Measurements from ENCODE around the gene NPTN.
"Not testable (repeated sequence)": the region's sequence is repeated elsewhere in the genome, so short reads cannot be mapped to it uniquely, and the experiment has no call there.

Gene NPTN

GRCh38 chr15:73582851-73583379, 50.3 kb downstream of the NPTN start:
- no peak overlapping the region for H3K27ac ChIP-seq
- no peak overlapping the region for H3K4me3 ChIP-seq (ENCODE audit: low read depth, low read length)
- no peaks in the 10 kb centered on the region for H3K27me3 ChIP-seq (replicated peaks)
- peaks cover 37% of the 10 kb centered on the region for H3K36me3 ChIP-seq (replicated peaks)
- no peak for DNase-seq
- TF ChIP-seq, protein P1, sequence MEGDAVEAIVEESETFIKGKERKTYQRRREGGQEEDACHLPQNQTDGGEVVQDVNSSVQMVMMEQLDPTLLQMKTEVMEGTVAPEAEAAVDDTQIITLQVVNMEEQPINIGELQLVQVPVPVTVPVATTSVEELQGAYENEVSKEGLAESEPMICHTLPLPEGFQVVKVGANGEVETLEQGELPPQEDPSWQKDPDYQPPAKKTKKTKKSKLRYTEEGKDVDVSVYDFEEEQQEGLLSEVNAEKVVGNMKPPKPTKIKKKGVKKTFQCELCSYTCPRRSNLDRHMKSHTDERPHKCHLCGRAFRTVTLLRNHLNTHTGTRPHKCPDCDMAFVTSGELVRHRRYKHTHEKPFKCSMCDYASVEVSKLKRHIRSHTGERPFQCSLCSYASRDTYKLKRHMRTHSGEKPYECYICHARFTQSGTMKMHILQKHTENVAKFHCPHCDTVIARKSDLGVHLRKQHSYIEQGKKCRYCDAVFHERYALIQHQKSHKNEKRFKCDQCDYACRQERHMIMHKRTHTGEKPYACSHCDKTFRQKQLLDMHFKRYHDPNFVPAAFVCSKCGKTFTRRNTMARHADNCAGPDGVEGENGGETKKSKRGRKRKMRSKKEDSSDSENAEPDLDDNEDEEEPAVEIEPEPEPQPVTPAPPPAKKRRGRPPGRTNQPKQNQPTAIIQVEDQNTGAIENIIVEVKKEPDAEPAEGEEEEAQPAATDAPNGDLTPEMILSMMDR (IDR thresholded peaks at IDR 0.05; ENCODE audit: low read depth, low read length, missing control alignments): no peak
- in situ Hi-C loops (cut with HindIII; ENCODE audit: low pct_ligation_motif_present, low sequenced_read_pairs): no loop called here

- Histone ChIP-seq H3K36me3 (replicated peaks) (peaks cover 19% of the 10 kb centered on the region), H3K4me3 (ENCODE audit: low read depth, low read length) (no peak overlapping the region), H3K27me3 (replicated peaks) (no peaks in the 10 kb centered on the region), H3K27ac (no peak overlapping the region)
- in situ Hi-C loops (cut with HindIII; ENCODE audit: low pct_ligation_motif_present, low sequenced_read_pairs): no loop called here
- DNase-seq: no peak
- TF ChIP-seq, protein P1 (IDR thresholded peaks at IDR 0.05; ENCODE audit: low read depth, low read length, missing control alignments): no peak
Measured at GRCh38 chr15:73578026-73578425, 55.2 kb downstream of the NPTN start.

DNA sequence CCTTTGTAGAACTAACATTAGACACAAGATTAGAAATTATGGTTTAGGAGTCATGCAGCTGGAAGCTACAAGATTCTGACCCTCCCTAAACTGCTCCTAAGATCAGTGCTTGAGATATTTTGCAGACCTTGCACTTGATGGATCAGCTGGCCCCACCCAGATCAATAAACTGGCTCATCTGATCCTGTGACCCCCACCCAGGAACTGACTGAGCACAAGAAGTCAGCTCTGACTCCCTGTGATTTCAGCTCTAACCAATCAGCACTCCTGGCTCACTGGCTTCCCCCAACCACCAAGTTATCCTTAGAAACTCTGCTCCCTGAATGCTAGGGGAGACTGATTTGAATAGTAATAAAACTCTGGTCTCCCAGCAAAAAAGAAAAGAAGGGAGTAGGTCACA, 55.6 kb downstream of the NPTN start:
- H3K27me3 ChIP-seq (replicated peaks); H3K27ac ChIP-seq; H3K4me3 ChIP-seq (ENCODE audit: low read depth, low read length); DNase-seq; in situ Hi-C loops (cut with HindIII; ENCODE audit: low pct_ligation_motif_present, low sequenced_read_pairs): not testable (repeated sequence)
- H3K36me3 ChIP-seq (replicated peaks): peaks cover 19% of the 10 kb centered on the region

- peaks cover 16% of the 10 kb centered on the region for H3K36me3 ChIP-seq (replicated peaks)
Measured at GRCh38 chr15:73575636-73576247, 57.4 kb downstream of the NPTN start.

GRCh38 chr15:73573572-73573971, 59.6 kb downstream of the NPTN start:
- Histone ChIP-seq H3K36me3 (replicated peaks) (peaks cover 34% of the 10 kb centered on the region), H3K27me3 (replicated peaks) (no peaks in the 10 kb centered on the region)

More at GRCh38 chr15:73575636-73576247, 57.4 kb downstream of the NPTN start:
- H3K27ac ChIP-seq: no peak overlapping the region
- in situ Hi-C loops (cut with HindIII; ENCODE audit: low pct_ligation_motif_present, low sequenced_read_pairs): no loop called here
- TF ChIP-seq, protein P1 (IDR thresholded peaks at IDR 0.05; ENCODE audit: low read depth, low read length, missing control alignments): no peak
- no peaks in the 10 kb centered on the region for H3K27me3 ChIP-seq (replicated peaks)
- no peak for DNase-seq
- no peak overlapping the region for H3K4me3 ChIP-seq (ENCODE audit: low read depth, low read length)

GRCh38 chr15:73573037-73573436, 60.2 kb downstream of the NPTN start:
- no peaks in the 10 kb centered on the region for H3K27me3 ChIP-seq (replicated peaks)
- TF ChIP-seq, protein P1 (IDR thresholded peaks at IDR 0.05; ENCODE audit: low read depth, low read length, missing control alignments): no peak
- H3K36me3 ChIP-seq (replicated peaks): peaks cover 37% of the 10 kb centered on the region
- in situ Hi-C loops (cut with HindIII; ENCODE audit: low pct_ligation_motif_present, low sequenced_read_pairs): no loop called here
- DNase-seq: no peak
- H3K4me3 ChIP-seq (ENCODE audit: low read depth, low read length): no peak overlapping the region
- H3K27ac ChIP-seq: no peak overlapping the region

More at GRCh38 chr15:73573572-73573971, 59.6 kb downstream of the NPTN start:
- no peak overlapping the region for H3K4me3 ChIP-seq (ENCODE audit: low read depth, low read length)
- in situ Hi-C loops (cut with HindIII; ENCODE audit: low pct_ligation_motif_present, low sequenced_read_pairs): no loop called here
- peak; percentile 25 for DNase-seq
- no peak overlapping the region for H3K27ac ChIP-seq
- TF ChIP-seq, protein P1 (IDR thresholded peaks at IDR 0.05; ENCODE audit: low read depth, low read length, missing control alignments): no peak

Measured in brain microvascular endothelial cell (primary cell).